Femur (tissue), 1 donor: Measurements from ENCODE around the gene FBXW5.
A peak's percentile ranks its signal among the peaks of the same experiment; 100 is the strongest.

Experiments used
- DNase-seq: peaks from one replicate; pipeline ENCODE4 v3.0.0-alpha.2; 2017

The FBXW5 gene

GRCh38 chr9:136961279-136962065 lies 16.9 kb upstream of the FBXW5 start:
- no peak for DNase-seq

- no peak for DNase-seq
Observed at GRCh38 chr9:136960938-136961275, 16.4 kb upstream of the FBXW5 start.

- no peak for DNase-seq
Observed at GRCh38 chr9:136960212-136960937, 15.8 kb upstream of the FBXW5 start.

GRCh38 chr9:136958898-136959850 lies 14.6 kb upstream of the FBXW5 start:
- no peak for DNase-seq

GRCh38 chr9:136958473-136958872 lies 13.9 kb upstream of the FBXW5 start:
- DNase-seq = no peak

- no peak for DNase-seq
Observed at GRCh38 chr9:136957901-136958300, 13.4 kb upstream of the FBXW5 start.

- DNase-seq = no peak
Observed at GRCh38 chr9:136957461-136957860, 12.9 kb upstream of the FBXW5 start.

- no peak for DNase-seq
Observed at GRCh38 chr9:136956604-136957003, 12.1 kb upstream of the FBXW5 start.

- DNase-seq = no peak
Observed at GRCh38 chr9:136955943-136956335, 11.4 kb upstream of the FBXW5 start.

- no peak for DNase-seq
Observed at GRCh38 chr9:136955202-136955942, 10.8 kb upstream of the FBXW5 start.

GRCh38 chr9:136954270-136955083 lies 9.9 kb upstream of the FBXW5 start:
- DNase-seq = peak; percentile 16

GRCh38 chr9:136953771-136954269 lies 9.3 kb upstream of the FBXW5 start:
- peak; percentile 17 for DNase-seq

GRCh38 chr9:136952876-136953770 lies 8.6 kb upstream of the FBXW5 start:
- peak; percentile 13 for DNase-seq

GRCh38 chr9:136952321-136952850 lies 7.8 kb upstream of the FBXW5 start:
- peak; percentile 18 for DNase-seq

- peak; percentile 25 for DNase-seq
Observed at GRCh38 chr9:136951541-136952320, 7.2 kb upstream of the FBXW5 start, which contains the start of gene LCN12. Gene LCN12, plus strand, starts transcription at chr9:136952273. Its CDS starts 55 bp downstream, at chr9:136952328.

GRCh38 chr9:136950656-136951276 lies 6.2 kb upstream of the FBXW5 start:
- no peak for DNase-seq

GRCh38 chr9:136949817-136950655 lies 5.5 kb upstream of the FBXW5 start:
- peak; percentile 93 for DNase-seq
